Islet precursor cell (in vitro differentiated cells): ENCODE data around the gene ARID5A.
A peak's percentile ranks its signal among the peaks of the same experiment; 100 is the strongest.
"Not testable (repeated sequence)": the region's sequence is repeated elsewhere in the genome, so short reads cannot be mapped to it uniquely, and the experiment has no call there.

Source experiments
- DNase-seq: peaks from one replicate; pipeline ENCODE4 v3.0.0-alpha.2; 2018

The ARID5A gene, protein sequence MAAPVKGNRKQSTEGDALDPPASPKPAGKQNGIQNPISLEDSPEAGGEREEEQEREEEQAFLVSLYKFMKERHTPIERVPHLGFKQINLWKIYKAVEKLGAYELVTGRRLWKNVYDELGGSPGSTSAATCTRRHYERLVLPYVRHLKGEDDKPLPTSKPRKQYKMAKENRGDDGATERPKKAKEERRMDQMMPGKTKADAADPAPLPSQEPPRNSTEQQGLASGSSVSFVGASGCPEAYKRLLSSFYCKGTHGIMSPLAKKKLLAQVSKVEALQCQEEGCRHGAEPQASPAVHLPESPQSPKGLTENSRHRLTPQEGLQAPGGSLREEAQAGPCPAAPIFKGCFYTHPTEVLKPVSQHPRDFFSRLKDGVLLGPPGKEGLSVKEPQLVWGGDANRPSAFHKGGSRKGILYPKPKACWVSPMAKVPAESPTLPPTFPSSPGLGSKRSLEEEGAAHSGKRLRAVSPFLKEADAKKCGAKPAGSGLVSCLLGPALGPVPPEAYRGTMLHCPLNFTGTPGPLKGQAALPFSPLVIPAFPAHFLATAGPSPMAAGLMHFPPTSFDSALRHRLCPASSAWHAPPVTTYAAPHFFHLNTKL

DNA sequence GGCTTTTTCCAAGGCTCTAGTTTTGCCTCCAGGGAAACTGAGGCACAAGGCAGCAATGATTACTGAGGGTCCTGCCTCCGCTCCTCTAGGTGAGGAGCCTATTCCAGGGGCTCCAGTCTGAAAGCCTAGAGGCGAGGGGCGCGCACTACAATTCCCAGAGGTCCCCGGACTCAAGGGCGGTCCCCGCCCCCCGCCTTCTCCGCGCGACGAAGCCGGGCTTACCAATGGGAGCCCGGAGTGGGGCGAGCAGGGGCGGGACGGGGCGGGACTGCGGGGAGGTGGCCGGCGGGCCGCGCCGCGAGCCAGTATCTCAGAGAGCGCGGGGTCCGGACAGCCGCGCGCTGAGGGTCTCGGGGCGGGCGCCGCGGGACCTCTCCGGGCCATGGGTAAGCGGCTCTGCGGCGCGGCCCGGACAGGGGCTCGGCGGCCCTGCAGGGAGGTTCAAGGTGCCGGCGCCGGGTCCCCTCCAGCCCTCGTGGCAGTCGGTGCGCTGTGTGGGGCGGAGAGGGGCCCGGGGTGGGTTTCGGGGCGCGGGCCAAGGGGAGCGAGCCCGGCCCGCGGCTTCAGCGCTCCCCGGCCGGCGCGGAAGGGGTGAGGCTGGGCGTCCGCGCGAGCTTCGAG is at the start of gene ARID5A:
Gene ARID5A (plus strand): TSS at position 308 of the 621 bp plus-strand sequence. CDS start 75 bp downstream, at position 383.
- DNase-seq, result peak; percentile 94

DNA sequence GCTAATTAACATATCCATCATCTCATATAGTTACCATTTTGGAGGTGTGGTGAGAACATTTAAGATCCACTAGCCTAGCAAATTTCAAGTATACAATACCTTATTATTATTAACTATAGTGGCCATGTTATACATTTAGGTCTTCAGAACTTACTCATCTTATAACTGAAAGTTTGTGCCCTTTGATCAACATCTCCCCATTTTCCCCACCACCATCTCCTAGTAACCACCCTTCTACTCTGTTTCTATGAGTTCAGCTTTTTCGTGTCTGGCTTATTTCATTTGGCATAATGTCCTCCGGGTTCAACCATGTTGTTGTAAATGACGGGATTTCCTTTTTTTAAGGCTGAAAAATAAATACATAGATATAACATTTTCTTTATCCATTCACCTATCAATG is 47.3 kb upstream of the ARID5A start:
- DNase-seq, result no peak

DNA sequence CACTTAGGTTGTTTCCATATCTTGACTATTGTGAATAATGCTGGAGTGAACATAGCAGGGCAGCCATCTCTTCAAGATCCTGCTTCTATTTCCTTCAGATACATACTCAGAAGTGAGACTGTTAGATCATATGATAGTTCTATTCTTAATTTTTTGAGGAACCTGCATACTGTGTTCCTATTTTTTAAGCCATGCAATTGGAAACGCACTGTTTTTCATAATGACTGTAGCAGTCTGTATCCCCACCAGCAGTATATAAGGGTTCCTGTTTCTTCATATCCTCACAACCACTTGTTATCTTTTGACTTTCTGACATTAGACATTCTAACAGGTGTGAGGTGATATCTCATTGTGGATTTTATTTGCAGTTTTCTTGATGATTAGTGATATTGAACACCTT is 46.9 kb upstream of the ARID5A start:
- DNase-seq, result no peak

DNA sequence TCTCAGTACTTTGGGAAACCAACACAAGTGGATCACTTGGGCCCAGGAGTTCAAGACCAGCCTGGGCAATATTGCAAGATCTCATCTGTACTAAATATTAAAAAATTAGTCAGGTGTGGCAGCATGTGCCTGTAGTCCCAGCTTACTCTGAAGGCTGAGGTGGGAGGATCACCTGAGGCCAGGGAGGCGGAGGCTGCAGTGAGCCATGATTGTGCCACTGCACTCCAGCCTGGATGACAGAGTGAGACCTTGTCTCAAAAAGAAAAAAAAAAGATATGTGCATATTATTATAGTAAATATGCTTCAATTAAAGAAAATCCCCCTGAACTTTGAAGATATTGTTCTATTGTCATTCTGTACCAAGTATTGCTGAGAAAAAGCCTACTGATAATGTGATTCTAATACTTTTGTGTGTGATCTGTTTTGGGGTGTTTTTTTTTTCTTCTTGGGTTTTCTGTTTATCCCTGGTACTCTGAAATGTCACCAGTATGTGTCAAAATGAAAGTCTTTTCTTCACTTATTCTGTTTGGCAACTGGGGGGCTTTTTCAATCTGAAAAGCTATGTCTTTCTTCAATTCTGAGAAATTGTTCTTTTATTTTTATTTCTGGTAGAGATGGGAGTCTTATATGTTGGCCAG is 44.6 kb upstream of the ARID5A start:
- no peak for DNase-seq

DNA sequence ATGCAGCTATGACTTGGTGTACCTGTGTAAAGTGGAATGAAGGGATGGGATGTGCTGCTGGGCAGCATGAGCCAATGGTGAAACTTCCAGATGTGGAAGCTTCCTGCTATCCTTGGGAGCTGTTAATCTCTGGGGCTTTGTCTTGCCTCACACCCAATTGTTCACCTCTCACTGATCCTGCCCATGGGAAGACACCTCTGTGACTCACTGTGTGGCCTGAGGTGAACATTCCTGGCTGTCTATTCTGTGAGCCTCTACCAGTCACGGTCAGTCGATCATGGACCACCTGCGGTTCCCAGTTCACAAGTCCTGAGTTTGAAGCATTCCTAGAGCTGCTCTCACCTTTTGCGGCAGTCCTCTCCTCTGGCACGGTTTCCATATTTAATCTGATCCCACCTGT is 43.5 kb upstream of the ARID5A start:
- peak; percentile 77 for DNase-seq

DNA sequence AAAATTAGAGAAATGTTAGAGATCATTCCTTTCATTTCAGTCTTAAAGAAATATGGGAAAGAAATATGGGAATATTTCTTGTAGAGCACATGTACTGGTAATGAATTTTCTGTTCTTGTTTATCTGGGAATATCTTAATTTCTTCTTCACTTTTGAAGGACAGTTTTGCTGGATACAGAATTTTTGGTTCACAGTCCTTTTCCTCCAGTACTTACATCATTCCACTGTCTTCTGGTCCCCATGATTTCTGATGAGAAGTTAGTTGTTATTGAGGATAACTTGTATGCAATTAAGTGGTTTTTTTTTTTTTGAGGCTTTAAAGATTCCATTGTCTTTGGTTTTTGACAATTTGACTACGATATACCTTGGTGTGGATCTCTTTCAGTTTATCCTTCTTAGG is 42.4 kb upstream of the ARID5A start:
- no peak for DNase-seq

DNA sequence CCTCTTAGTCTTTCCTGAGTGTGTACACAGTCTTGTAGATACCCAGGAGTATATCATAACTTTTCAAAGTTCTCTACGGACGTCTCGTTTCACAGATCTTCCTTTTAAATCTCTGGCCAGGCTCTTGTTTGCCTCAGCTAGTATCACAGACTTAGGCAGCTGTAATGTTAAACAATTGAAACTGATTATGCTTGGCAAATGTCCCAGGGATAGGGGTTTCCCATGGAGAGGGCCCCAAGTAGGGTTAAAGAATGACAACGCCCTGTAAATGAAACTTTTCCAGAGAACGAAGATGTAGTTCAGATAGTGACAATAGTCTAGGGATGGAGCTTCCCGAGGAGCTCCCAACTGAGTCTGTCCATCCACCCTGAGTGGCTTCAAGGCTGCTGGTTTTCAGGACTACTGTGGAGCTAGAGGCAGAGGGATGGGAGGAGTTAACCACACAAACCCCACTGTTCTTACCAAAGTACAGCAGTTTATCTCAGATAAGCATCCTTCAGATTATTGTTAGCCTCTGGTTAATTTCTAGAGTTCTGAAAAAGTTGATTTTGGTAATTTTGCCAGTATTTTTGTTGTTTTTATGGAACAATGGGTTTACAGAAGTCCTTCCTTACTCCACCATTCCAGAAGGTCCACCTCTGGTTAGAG is 40.4 kb upstream of the ARID5A start:
- DNase-seq, result no peak

DNA sequence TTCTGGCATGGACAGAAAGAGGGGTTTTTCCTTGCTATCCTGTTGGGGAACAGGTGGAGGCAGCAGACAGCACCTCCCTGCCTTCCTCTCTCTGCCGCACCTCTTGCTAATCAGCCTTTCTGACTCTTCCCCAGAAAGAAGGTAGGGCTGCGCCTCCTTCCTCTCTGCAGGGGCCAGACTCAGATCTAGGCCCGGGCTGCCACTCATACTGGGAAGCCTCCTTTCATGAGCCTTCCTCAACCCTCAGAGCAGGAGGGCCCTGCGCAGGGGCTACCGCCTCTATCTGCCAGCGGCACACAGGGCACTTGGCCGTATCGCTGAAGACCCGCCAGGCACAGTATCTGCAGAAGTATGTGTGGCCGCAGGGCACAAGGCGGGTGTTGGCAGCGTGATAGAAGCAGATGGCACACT is 38.5 kb upstream of the ARID5A start:
- DNase-seq, result no peak

DNA sequence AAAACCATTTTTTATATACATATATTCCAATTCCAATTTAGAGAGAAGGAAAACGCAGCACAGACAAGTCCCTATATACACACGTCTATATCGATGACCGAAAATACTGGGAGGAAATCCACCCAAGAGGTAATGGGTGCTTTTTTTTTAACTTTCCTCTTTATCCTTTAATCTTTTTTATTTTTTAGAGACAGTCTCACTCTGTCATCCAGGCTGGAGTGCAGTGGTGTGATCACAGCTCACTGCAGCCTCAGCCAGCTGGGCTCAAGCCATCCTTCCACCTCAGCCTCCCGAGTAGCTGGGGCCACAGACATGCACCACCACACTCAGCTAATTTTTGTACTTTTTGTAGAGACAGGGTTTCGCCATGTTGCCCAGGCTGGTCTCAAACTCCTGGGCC is 37.9 kb upstream of the ARID5A start:
- DNase-seq, result not testable (repeated sequence)

DNA sequence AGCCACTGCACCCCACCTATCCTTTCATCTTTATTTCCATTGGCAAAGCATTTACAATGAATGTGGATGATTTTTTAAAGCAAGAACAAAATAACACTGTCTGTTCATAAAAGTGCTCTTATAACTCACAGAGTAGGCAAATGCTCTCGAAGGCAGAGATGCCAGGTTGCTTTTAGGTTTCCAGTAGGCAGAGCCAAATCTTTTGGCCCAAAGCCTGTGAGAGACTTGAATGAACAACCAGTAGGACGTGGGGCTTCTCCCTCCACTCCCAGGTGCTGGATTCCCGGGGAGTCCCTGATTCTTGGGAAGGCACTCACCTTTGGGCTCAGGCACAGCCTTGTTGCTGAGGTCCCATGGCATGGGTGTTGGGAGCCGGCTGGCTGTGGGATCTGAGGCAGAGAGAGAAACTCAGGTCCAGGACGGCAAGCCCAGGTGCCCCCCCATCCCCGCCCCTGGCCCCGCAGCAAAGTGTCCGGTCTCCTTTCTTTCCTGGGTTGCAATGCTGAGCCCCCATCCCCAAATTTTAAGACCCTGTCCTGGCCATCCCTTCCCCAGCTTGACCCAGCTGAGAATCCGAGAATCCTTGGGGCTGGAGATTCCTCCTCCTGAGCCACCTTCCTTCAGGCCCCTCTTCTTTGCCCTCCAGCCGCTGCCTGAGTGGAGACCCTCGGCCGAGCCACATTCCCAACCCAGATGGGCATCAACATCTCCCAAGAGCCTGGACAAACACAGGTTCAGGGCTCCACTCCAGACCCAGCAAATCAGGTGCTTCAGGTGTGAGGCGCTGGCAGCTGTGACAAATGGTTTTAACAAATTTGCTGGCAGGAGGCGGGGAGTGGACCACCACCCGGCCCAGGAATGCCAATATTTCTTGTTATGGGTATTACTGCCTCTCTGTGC is 37.2 kb upstream of the ARID5A start:
- no peak for DNase-seq

DNA sequence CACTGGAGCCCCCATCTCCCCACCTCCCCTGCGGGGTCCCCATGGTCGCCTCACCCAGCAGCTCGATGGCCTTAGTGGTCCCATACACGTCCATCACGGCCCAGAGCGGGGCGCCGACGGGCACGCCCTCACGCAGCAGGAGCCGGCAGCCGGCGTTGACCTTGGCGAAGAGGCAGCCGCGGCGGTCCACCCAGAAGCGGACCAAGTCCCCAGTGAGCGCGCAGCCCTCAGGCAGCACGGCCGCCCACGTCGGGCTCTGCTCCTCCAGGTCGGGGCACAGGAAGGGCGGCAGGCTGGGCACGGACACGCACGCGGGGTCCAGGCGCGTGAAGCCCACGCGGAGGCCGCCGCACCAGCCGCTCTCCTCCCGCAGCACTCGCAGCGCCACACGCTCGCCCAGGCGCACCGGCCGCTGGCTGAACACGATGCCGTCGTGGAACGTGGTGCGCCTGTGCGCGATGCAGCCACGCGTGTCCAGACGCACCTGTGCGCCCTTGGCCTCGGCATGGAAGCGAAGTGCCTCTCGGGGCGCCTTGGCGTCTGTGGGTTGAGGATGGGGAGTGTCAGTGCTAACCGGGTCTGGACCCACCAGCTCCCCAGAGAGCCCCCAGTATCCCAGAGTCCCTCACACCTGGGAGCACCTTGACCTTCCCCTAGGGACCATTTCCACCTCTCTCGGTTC is 36.0 kb upstream of the ARID5A start:
- no peak for DNase-seq

DNA sequence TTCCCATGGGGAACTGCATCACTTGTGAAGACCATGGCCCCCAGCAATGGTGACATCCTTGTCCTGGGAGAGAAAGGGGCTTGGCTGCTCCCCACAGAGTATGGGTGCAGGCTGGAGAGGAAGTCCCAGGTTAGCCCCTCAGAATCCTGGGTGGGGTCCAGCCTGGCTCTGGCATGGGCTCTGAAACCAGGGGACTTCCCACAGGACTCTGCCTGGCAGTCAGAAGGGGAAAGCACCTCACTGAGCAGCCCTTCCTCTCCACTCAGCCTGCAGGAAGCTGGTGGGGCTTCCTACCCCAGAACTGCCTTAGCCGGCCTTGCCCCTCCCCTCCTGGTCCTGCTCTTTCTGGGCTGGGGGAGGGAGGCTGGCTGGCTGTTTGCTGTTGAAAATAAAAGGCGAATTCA is 35.1 kb upstream of the ARID5A start:
- peak; percentile 49 for DNase-seq

DNA sequence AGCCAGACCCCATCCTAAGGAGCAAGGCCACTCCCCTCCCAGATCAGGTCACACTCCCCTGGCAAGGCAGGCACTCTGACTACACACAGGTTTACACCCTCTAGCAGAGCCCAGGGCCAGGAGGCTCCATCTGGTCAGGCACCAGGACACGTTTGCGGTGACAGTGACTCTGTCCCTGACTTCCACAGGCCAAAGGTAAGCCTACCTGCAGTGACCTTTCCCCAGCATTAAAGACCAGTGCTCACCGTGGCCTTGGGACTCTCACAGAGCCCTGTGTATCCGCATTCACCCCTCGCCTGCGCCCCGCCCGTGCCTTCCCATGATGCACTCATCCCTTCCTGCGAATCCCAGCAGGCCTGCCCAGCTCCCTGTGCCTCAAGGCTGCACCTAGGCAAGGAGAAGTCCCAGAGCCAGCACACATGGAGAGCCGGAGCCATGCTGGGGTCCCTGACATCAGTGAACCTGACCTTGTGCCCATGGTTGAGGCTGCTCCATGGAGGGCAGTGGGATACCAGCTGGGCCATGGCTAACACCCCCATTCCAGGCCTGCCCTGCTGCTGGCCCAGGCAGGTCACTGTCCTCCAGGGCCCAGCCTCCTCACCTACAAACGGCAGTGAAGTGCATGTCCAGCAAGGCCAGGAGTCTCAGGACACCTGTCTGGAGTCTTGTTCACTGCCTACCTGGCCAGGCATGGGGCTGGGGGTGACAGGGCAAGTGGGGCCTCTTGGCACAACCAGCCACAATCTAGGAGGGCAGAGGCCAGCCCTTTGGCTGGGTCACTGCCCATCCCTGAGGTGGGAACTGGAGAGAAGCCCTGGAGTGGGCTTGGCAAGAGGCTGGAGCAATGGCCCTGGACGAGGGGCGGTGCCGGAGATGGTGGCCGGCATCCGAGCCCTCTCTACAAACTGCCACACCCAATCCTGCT is 34.4 kb upstream of the ARID5A start:
- DNase-seq, result peak; percentile 49

DNA sequence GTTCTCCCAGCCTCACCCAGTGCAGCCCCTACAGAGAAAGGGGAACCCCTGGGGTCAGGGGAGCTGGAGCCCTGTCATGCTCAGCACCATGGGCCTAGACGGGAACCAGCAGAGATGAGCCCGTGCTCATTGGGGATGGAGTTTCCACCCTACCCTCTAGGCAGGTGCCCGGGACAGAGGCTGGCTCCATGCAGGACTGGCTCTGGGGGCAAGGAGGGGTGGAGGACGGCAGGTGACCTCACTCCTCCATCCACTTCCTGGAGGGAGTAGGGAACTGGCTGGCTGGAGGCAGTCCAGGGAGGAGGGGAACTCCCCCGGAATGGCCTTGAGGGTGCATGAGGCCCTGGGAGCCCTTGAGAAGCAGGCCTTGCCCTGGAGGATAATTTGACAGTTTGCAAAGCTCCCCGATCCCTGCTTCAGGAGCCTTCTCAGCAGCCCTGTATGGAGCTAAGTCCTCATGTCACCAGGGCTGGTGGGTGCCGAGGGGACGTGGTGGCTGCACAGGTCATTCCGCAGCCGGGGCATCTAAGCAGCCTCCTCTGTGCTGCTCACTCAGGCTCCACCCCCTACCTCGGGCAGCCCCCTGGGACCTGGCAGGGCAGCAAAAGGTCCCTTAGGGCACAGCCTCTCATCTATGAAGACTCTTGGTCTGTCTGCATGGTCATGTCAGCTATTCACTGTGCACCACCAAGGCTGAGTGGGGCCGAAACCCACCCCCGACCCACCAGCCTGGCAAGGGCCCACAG is 33.5 kb upstream of the ARID5A start:
- DNase-seq, result peak; percentile 51

DNA sequence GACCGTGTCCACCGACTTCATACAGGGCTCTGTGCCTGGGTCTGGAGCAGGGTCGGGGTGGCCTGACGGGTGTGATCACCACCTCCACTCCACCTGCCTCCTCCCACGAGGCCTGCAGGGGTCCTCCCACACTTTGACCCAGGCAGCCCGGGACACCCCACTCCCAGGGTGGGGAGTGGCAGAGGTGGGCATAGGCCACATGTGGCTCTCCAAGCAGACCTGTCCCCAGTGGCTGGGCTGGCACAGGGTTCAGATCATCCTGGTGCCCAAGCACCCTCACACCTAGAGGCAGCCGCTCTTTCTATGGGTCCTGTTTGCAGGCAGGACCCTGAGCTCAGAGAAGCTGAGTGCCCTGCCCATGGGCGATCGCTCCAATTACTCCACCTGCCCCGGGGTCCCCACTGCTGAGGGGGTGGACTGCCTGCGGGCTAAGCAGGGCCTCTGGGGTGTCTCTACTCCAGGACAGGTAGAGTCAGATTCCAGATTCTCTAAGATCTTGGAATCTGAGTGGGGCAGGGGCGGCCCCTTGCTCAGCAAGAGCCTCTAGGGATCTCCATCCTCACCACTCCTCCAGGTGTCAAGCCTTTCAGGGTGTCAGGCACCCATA is 32.8 kb upstream of the ARID5A start:
- DNase-seq, result no peak

DNA sequence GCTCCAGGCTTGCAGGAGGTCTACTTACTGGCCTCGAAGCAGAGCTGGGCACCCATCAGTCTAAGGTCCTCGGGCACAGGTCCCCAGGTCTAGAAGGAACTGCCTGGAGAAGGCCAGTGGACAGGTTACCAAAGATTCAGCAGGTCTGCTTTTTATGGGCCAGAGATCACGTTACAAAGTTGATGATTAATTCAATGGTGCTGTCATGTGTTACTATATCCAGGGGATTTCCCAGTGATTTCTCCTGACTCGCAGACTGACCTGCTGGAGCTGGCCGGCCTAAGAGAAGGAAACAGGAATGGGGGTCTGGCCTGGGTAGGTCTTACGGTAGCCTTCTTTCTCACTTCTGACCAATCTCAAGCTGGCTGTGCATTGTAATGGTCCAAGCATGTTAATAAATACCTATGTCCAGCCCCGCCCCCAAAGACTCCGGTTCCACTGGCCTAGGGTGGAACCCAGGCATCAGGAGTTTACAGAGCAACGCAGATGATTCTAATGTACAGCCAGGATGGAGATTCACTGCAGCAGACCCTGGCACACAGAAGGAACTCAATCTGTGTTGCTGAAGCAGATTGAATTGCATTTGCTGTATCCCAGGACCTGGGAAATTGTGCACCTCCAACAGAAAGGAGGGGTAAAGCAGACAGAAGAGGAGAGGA is 31.2 kb upstream of the ARID5A start, which contains the start of gene NEURL3:
Gene NEURL3 (minus strand): TSS at position 127 of the 659 bp plus-strand sequence. CDS start 71 bp downstream, at position 56.
- peak; percentile 81 for DNase-seq

DNA sequence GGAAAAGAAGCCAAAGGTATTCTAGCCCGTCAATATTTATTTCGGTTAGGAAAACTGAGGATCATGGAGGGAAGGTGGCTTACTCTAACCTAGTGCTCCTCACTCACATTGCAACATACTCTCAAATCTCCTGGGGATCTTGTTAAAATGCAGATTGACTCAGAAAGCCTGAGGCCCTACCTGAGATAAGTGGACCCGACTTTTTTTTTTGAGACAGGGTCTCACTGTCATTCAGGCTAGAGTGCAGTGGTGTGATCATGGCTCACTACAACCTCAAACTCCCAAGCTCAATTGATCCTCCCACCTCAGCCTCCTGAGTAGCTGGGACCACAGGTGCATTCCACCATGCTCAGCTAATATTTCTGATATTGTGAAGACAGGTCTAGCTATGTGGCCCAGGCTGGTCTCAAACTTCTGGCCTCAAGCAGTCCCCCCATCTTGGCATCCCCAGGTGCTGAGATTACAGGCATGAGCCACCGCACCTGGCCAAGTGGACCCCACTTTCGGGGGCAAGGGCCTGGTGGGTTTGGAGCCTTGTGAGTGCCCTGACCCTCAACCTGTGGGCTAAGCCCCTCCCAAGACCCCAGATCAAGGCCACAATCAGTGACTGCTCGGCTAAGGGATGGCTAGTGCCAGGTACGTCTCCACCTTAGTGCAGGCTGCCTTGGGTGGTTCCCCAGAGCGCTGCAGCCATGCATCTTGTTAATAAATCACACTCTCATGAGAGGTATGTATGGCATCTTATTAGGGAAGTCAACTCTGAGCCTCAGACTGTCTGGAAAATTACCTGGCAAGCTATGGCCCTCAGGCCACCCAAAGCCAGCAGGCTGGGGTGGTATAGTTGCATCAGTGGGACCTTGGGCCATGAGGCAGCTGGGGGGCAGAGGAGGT is 30.3 kb upstream of the ARID5A start:
- peak; percentile 71 for DNase-seq
